ENCODE results near the gene SNX14.

SNX14 gene

DNA sequence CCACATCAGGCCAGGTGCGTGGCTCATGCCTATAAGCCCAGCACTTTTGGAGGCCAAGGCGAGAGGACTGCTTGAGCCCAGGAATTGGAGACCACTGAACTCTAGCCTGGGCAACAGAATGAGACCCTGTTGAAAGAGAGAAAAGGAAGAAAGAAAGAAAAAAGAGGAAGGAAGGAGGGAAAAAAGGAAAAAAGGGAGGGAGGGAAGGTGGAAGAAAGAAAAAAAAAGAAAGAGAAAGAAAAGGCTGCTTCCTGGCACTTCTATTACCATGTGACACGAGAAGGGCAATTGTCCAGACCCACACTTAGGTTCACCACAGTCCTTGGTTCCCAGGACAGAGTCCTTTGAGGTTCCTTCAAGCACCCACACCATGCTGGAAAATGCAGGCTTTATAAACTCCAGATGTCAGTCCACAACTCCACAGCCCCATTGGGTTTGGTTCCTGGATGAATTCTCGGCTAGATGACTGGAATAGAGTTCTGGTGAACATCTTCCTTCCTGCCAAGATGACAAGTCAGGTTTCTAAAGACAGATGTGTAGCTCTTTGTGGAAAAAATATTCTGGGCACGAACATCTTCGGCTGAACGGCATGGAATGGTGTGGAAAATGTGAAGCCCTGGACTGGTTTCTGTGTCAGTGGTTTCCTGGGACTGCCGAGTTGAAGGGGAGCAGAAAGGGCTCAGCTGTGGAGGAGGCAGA lies 111.3 kb downstream of the SNX14 start:
- Histone ChIP-seq H3K27ac (ENCODE audit: extremely low read depth, low read depth, low read length) (no peak overlapping the region), H3K4me1 (ENCODE audit: control insufficient read depth, insufficient read depth, low read length) (no peaks in the 10 kb centered on the region), H3K36me3 (ENCODE audit: control insufficient read depth in 2 of 2, insufficient read depth in 1 of 2, low read length in 2 of 2) (no peaks in the 10 kb centered on the region), H3K4me3 (ENCODE audit: low read depth, low read length) (no peak overlapping the region), H3K9me3 (ENCODE audit: control insufficient read depth, insufficient read depth, low read depth, low read length) (no peaks in the 10 kb centered on the region)
- POLR2A ChIA-PET, result interaction anchor here (1.0 to 2.0 kb wide), 3 partner anchors 33 to 196 kb away, joined by 3 to 7 read pairs (median 4); partner anchors contain the start of gene NT5E
- TF ChIP-seq ZNF366 (tag by site-specific recombination; conservative IDR thresholded peaks at IDR 0.05) (peak; percentile 57; the same call in 1 of the 2 replicates), ZNF585B (tag by site-specific recombination; IDR thresholded peaks at IDR 0.05) (no peak)
- CTCF ChIA-PET, result interaction anchor here (0.5 to 10.0 kb wide), 56 partner anchors 9 to 1463 kb away, joined by 3 to 179 read pairs (median 6); partner anchors contain the start of gene NT5E

GRCh38 chr6:85479208-85479607 lies 114.5 kb downstream of the SNX14 start:
- Histone ChIP-seq H3K9me3 (ENCODE audit: control insufficient read depth, insufficient read depth, low read depth, low read length) (no peaks in the 10 kb centered on the region), H3K27ac (ENCODE audit: extremely low read depth, low read depth, low read length) (no peak overlapping the region), H3K4me3 (ENCODE audit: low read depth, low read length) (no peak overlapping the region), H3K4me1 (ENCODE audit: control insufficient read depth, insufficient read depth, low read length) (no peaks in the 10 kb centered on the region), H3K36me3 (ENCODE audit: control insufficient read depth in 2 of 2, insufficient read depth in 1 of 2, low read length in 2 of 2) (no peaks in the 10 kb centered on the region)
- no peak for TF ChIP-seq REST (tag by site-specific recombination; IDR thresholded peaks at IDR 0.05)
- no peak for TF ChIP-seq ZNF423 (tag by site-specific recombination; IDR thresholded peaks at IDR 0.05)
- TF ChIP-seq ZNF701 (tag by site-specific recombination; IDR thresholded peaks at IDR 0.05), result no peak
- TF ChIP-seq ZNF324 (tag by site-specific recombination; IDR thresholded peaks at IDR 0.05), result no peak
- no peak for TF ChIP-seq ZNF600 (tag by site-specific recombination; IDR thresholded peaks at IDR 0.05)
- no peak for TF ChIP-seq ZNF146 (tag by site-specific recombination; IDR thresholded peaks at IDR 0.05)
- TF ChIP-seq SALL2 (tag by site-specific recombination; IDR thresholded peaks at IDR 0.05; ENCODE audit: borderline replicate concordance), result no peak
- no peak for TF ChIP-seq ZNF514 (tag by site-specific recombination; IDR thresholded peaks at IDR 0.05)
- TF ChIP-seq ZBTB21 (tag by site-specific recombination; IDR thresholded peaks at IDR 0.05), result no peak
- TF ChIP-seq GLI2 (tag by site-specific recombination; IDR thresholded peaks at IDR 0.05; ENCODE audit: borderline replicate concordance, low read depth), result no peak
- TF ChIP-seq, protein P1, sequence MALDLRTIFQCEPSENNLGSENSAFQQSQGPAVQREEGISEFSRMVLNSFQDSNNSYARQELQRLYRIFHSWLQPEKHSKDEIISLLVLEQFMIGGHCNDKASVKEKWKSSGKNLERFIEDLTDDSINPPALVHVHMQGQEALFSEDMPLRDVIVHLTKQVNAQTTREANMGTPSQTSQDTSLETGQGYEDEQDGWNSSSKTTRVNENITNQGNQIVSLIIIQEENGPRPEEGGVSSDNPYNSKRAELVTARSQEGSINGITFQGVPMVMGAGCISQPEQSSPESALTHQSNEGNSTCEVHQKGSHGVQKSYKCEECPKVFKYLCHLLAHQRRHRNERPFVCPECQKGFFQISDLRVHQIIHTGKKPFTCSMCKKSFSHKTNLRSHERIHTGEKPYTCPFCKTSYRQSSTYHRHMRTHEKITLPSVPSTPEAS (tag by site-specific recombination; IDR thresholded peaks at IDR 0.05), result no peak
- TF ChIP-seq ZNF677 (tag by site-specific recombination; IDR thresholded peaks at IDR 0.05), result no peak
- TF ChIP-seq TRIM28 (IDR thresholded peaks at IDR 0.05; ENCODE audit: borderline replicate concordance, low read length), result no peak
- TF ChIP-seq ZNF548 (tag by site-specific recombination; IDR thresholded peaks at IDR 0.05), result no peak
- no peak for TF ChIP-seq PRDM1 (tag by site-specific recombination; IDR thresholded peaks at IDR 0.05)
- no peak for TF ChIP-seq ZFP69B (tag by site-specific recombination; IDR thresholded peaks at IDR 0.05)
- no peak for TF ChIP-seq ZNF837 (tag by site-specific recombination; IDR thresholded peaks at IDR 0.05)
- no peak for TF ChIP-seq ZNF544 (tag by site-specific recombination; IDR thresholded peaks at IDR 0.05)
- TF ChIP-seq, protein P2, sequence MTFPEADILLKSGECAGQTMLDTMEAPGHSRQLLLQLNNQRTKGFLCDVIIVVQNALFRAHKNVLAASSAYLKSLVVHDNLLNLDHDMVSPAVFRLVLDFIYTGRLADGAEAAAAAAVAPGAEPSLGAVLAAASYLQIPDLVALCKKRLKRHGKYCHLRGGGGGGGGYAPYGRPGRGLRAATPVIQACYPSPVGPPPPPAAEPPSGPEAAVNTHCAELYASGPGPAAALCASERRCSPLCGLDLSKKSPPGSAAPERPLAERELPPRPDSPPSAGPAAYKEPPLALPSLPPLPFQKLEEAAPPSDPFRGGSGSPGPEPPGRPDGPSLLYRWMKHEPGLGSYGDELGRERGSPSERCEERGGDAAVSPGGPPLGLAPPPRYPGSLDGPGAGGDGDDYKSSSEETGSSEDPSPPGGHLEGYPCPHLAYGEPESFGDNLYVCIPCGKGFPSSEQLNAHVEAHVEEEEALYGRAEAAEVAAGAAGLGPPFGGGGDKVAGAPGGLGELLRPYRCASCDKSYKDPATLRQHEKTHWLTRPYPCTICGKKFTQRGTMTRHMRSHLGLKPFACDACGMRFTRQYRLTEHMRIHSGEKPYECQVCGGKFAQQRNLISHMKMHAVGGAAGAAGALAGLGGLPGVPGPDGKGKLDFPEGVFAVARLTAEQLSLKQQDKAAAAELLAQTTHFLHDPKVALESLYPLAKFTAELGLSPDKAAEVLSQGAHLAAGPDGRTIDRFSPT (tag by site-specific recombination; IDR thresholded peaks at IDR 0.05), result no peak
- TF ChIP-seq, protein P3, sequence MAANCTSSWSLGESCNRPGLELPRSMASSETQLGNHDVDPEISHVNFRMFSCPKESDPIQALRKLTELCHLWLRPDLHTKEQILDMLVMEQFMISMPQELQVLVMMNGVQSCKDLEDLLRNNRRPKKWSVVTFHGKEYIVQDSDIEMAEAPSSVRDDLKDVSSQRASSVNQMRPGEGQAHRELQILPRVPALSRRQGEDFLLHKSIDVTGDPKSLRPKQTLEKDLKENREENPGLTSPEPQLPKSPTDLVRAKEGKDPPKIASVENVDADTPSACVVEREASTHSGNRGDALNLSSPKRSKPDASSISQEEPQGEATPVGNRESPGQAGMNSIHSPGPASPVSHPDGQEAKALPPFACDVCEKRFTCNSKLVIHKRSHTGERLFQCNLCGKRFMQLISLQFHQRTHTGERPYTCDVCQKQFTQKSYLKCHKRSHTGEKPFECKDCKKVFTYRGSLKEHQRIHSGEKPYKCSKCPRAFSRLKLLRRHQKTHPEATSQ (tag by site-specific recombination; IDR thresholded peaks at IDR 0.05), result no peak
- CTCF ChIA-PET, result interaction anchor here (0.7 to 10.0 kb wide), 5 partner anchors 11 to 965 kb away, joined by 3 to 179 read pairs (median 11); no protein-coding TSS in a partner anchor
- POLR2A ChIA-PET, result interaction anchor here (0.9 to 1.5 kb wide), 2 partner anchors 17 to 199 kb away, joined by 3 read pairs; no protein-coding TSS in a partner anchor
